HG03575 (cell line): Measurements from ENCODE around the gene CDS2.
A peak's percentile ranks its signal among the peaks of the same experiment; 100 is the strongest.

Experiments used
- ATAC-seq: cut with Tn5 transposase; IDR thresholded peaks from one replicate; pipeline ENCODE4 v1.9.1; 2021; ENCODE audit not compliant: unreplicated experiment, insufficient number of reproducible peaks, low FRiP score; ENCODE audit errors: extremely low read depth

Gene CDS2

GRCh38 chr20:5197270-5197827 lies 70.5 kb downstream of the CDS2 start:
- no peak for ATAC-seq

- ATAC-seq: no peak
Measured at GRCh38 chr20:5197847-5198650, 71.2 kb downstream of the CDS2 start.

GRCh38 chr20:5198651-5198924 lies 71.8 kb downstream of the CDS2 start:
- ATAC-seq: no peak

GRCh38 chr20:5203380-5203779 lies 76.6 kb downstream of the CDS2 start:
- no peak for ATAC-seq

GRCh38 chr20:5205348-5206210 lies 78.8 kb downstream of the CDS2 start:
- peak; percentile 92 for ATAC-seq

GRCh38 chr20:5207138-5207537 lies 80.3 kb downstream of the CDS2 start:
- ATAC-seq: no peak

GRCh38 chr20:5211803-5212714 lies 85.3 kb downstream of the CDS2 start:
- ATAC-seq: no peak

GRCh38 chr20:5212907-5213487 lies 86.2 kb downstream of the CDS2 start:
- ATAC-seq: no peak

GRCh38 chr20:5214826-5215225 lies 88.0 kb downstream of the CDS2 start:
- no peak for ATAC-seq

- ATAC-seq: no peak
Measured at GRCh38 chr20:5215672-5216304, 89.0 kb downstream of the CDS2 start.

GRCh38 chr20:5216663-5217062 lies 89.9 kb downstream of the CDS2 start:
- no peak for ATAC-seq

GRCh38 chr20:5217616-5218015 lies 90.8 kb downstream of the CDS2 start:
- no peak for ATAC-seq

- no peak for ATAC-seq
Measured at GRCh38 chr20:5220321-5221060, 93.7 kb downstream of the CDS2 start.

- no peak for ATAC-seq
Measured at GRCh38 chr20:5221061-5221430, 94.2 kb downstream of the CDS2 start.

- no peak for ATAC-seq
Measured at GRCh38 chr20:5222919-5223634, 96.3 kb downstream of the CDS2 start.

- no peak for ATAC-seq
Measured at GRCh38 chr20:5230544-5230943, 103.7 kb downstream of the CDS2 start.

GRCh38 chr20:5234158-5234557 lies 107.3 kb downstream of the CDS2 start:
- no peak for ATAC-seq
